ENCODE measurements around the gene GLIPR1. TPM values are rescaled to one million over a fixed set of nuclear protein-coding genes. Genes with fewer than 3 reads are reported as not detected.

GLIPR1 gene
- total and polyA plus RNA-seq, 10 of the 15 experiments (the other 5 are each of a cell fraction or from before 2014, with no cell fraction given) = 18.2 to 62.6 (median 32.2) TPM

DNA sequence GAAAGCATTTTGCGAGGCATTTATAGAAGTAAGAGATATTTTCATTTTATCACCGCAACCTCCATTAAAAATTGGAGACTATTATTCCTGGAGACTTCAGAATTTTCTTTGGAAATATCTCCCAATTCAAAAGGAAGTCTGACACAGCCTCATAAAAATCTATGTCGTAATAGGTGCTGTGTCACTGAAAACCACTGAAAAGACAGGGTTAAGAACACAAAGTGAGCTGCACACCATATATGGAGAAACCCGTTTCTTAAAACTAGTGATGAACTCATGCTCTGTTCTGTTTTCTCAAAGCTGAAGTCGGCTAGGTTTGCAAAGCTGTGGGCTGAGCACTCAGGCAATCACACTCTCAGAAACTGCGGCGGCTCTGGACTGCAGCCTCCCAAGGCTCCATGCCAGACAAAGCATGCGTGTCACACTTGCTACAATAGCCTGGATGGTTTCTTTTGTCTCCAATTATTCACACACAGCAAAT lies at the start of gene GLIPR1 (continued):
- TF ChIP-seq, protein P1, sequence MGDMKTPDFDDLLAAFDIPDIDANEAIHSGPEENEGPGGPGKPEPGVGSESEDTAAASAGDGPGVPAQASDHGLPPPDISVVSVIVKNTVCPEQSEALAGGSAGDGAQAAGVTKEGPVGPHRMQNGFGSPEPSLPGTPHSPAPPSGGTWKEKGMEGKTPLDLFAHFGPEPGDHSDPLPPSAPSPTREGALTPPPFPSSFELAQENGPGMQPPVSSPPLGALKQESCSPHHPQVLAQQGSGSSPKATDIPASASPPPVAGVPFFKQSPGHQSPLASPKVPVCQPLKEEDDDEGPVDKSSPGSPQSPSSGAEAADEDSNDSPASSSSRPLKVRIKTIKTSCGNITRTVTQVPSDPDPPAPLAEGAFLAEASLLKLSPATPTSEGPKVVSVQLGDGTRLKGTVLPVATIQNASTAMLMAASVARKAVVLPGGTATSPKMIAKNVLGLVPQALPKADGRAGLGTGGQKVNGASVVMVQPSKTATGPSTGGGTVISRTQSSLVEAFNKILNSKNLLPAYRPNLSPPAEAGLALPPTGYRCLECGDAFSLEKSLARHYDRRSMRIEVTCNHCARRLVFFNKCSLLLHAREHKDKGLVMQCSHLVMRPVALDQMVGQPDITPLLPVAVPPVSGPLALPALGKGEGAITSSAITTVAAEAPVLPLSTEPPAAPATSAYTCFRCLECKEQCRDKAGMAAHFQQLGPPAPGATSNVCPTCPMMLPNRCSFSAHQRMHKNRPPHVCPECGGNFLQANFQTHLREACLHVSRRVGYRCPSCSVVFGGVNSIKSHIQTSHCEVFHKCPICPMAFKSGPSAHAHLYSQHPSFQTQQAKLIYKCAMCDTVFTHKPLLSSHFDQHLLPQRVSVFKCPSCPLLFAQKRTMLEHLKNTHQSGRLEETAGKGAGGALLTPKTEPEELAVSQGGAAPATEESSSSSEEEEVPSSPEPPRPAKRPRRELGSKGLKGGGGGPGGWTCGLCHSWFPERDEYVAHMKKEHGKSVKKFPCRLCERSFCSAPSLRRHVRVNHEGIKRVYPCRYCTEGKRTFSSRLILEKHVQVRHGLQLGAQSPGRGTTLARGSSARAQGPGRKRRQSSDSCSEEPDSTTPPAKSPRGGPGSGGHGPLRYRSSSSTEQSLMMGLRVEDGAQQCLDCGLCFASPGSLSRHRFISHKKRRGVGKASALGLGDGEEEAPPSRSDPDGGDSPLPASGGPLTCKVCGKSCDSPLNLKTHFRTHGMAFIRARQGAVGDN (IDR thresholded peaks at IDR 0.05) = no peak
- TF ChIP-seq CHD1 (IDR thresholded peaks at IDR 0.05; ENCODE audit: low read depth, low read length) (no peak), CEBPB (IDR thresholded peaks at IDR 0.05; ENCODE audit: borderline replicate concordance in 1 of 2, low read depth in 2 of 2, low read length in 2 of 2) (no peak), BRCA1 (IDR thresholded peaks at IDR 0.05; ENCODE audit: low read depth, low read length) (no peak), MXI1 (IDR thresholded peaks at IDR 0.05; ENCODE audit: low read depth, low read length) (no peak), MEF2A (IDR thresholded peaks at IDR 0.05; ENCODE audit: insufficient read depth, low read depth, low read length) (no peak), CREB1 (IDR thresholded peaks at IDR 0.05; ENCODE audit: low read depth) (peak; percentile 92), NFIC (IDR thresholded peaks at IDR 0.05; ENCODE audit: low read depth, low read length) (peak; percentile 59), CBX5 (IDR thresholded peaks at IDR 0.05; ENCODE audit: low read depth) (0 out of 2 replicates have a peak, but pooled peaks have one; percentile 66), WRNIP1 (IDR thresholded peaks at IDR 0.05; ENCODE audit: borderline replicate concordance, low read depth, low read length) (no peak), GATAD2B (conservative IDR thresholded peaks at IDR 0.05; ENCODE audit: low read depth) (no peak), IKZF1 (conservative IDR thresholded peaks at IDR 0.05) (no peak), STAT1 (conservative IDR thresholded peaks at IDR 0.05) (no peak), RBBP5 (conservative IDR thresholded peaks at IDR 0.05) (no peak), NR2C2 (IDR thresholded peaks at IDR 0.05; ENCODE audit: borderline replicate concordance, control insufficient read depth, insufficient read length, low read depth) (no peak)
- TF ChIP-seq, protein P2, sequence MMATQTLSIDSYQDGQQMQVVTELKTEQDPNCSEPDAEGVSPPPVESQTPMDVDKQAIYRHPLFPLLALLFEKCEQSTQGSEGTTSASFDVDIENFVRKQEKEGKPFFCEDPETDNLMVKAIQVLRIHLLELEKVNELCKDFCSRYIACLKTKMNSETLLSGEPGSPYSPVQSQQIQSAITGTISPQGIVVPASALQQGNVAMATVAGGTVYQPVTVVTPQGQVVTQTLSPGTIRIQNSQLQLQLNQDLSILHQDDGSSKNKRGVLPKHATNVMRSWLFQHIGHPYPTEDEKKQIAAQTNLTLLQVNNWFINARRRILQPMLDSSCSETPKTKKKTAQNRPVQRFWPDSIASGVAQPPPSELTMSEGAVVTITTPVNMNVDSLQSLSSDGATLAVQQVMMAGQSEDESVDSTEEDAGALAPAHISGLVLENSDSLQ (IDR thresholded peaks at IDR 0.05) = no peak
- TF ChIP-seq, protein P3, sequence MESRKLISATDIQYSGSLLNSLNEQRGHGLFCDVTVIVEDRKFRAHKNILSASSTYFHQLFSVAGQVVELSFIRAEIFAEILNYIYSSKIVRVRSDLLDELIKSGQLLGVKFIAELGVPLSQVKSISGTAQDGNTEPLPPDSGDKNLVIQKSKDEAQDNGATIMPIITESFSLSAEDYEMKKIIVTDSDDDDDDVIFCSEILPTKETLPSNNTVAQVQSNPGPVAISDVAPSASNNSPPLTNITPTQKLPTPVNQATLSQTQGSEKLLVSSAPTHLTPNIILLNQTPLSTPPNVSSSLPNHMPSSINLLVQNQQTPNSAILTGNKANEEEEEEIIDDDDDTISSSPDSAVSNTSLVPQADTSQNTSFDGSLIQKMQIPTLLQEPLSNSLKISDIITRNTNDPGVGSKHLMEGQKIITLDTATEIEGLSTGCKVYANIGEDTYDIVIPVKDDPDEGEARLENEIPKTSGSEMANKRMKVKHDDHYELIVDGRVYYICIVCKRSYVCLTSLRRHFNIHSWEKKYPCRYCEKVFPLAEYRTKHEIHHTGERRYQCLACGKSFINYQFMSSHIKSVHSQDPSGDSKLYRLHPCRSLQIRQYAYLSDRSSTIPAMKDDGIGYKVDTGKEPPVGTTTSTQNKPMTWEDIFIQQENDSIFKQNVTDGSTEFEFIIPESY (IDR thresholded peaks at IDR 0.05) = no peak
- TF ChIP-seq, protein P4, sequence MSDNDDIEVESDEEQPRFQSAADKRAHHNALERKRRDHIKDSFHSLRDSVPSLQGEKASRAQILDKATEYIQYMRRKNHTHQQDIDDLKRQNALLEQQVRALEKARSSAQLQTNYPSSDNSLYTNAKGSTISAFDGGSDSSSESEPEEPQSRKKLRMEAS (IDR thresholded peaks at IDR 0.05; ENCODE audit: low read depth, low read length) = no peak
- TF ChIP-seq, protein P5, sequence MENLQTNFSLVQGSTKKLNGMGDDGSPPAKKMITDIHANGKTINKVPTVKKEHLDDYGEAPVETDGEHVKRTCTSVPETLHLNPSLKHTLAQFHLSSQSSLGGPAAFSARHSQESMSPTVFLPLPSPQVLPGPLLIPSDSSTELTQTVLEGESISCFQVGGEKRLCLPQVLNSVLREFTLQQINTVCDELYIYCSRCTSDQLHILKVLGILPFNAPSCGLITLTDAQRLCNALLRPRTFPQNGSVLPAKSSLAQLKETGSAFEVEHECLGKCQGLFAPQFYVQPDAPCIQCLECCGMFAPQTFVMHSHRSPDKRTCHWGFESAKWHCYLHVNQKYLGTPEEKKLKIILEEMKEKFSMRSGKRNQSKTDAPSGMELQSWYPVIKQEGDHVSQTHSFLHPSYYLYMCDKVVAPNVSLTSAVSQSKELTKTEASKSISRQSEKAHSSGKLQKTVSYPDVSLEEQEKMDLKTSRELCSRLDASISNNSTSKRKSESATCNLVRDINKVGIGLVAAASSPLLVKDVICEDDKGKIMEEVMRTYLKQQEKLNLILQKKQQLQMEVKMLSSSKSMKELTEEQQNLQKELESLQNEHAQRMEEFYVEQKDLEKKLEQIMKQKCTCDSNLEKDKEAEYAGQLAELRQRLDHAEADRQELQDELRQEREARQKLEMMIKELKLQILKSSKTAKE (IDR thresholded peaks at IDR 0.05; ENCODE audit: low read depth, poor library complexity, severe bottlenecking) = peak; percentile 31
- TF ChIP-seq, protein P6, sequence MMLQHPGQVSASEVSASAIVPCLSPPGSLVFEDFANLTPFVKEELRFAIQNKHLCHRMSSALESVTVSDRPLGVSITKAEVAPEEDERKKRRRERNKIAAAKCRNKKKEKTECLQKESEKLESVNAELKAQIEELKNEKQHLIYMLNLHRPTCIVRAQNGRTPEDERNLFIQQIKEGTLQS (IDR thresholded peaks at IDR 0.05; ENCODE audit: borderline replicate concordance, extremely low read depth, low read depth, low read length) = no peak

Measured in GM12878 (cell line).